Hepatocyte (in vitro differentiated cells): Measurements from ENCODE around the gene CEP112.

Source experiments
- EZH2 ChIP-seq: fragments of 200-600 bp; sonication (generic); IDR thresholded peaks from 2 replicates; pipeline ENCODE4 v1.6.1; 2016; ENCODE audit warnings: antibody characterized with exemption, mild to moderate bottlenecking, borderline replicate concordance
- TF ChIP-seq, protein P1 (sequence below): fragments of 200-600 bp; sonication (generic); IDR thresholded peaks from 2 replicates; pipeline ENCODE4 v1.5.1; 2016; ENCODE audit warnings: antibody characterized with exemption, mild to moderate bottlenecking; ENCODE audit not compliant: poor library complexity

DNA sequence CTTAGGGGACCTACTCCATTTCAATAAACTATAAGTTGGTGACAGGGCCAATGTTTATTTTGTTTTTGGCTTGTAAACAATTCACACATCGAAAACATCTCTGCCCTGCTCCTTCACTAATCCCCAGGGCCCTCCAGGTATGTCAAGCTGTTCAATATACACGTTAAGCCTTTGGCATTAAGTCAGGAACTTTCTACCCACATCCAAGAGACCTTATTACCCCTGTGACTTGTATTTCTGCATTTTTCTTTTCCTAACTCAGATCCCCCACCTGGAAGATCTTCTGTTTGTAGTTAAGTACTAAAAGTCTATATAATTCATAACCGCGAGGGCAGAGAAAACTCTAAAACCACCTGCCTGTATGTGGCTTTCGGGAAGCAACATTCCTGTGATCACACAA is 523.7 kb downstream of the CEP112 start:
- TF ChIP-seq, protein P1, sequence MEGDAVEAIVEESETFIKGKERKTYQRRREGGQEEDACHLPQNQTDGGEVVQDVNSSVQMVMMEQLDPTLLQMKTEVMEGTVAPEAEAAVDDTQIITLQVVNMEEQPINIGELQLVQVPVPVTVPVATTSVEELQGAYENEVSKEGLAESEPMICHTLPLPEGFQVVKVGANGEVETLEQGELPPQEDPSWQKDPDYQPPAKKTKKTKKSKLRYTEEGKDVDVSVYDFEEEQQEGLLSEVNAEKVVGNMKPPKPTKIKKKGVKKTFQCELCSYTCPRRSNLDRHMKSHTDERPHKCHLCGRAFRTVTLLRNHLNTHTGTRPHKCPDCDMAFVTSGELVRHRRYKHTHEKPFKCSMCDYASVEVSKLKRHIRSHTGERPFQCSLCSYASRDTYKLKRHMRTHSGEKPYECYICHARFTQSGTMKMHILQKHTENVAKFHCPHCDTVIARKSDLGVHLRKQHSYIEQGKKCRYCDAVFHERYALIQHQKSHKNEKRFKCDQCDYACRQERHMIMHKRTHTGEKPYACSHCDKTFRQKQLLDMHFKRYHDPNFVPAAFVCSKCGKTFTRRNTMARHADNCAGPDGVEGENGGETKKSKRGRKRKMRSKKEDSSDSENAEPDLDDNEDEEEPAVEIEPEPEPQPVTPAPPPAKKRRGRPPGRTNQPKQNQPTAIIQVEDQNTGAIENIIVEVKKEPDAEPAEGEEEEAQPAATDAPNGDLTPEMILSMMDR, result no peak
- TF ChIP-seq EZH2, result no peak
